Neural cell (in vitro differentiated cells): ENCODE data around the gene TNFRSF14. TPM values are rescaled to one million over a fixed set of nuclear protein-coding genes. Genes with fewer than 3 reads are reported as not detected.
A peak's percentile ranks its signal among the peaks of the same experiment; 100 is the strongest.

Source experiments
- H2AFZ ChIP-seq: fragments of 200-600, 300-800 bp; sonication (generic), shearing (Covaris generic); 2 replicates; pipeline ENCODE4 v1.6.0; 2014; ENCODE audit warnings: low read depth, mild to moderate bottlenecking, antibody characterized with exemption, low read length, moderate library complexity
- H3F3A ChIP-seq: fragments of 200-600 bp; shearing (Covaris generic); 2 replicates; pipeline ENCODE4 v1.6.1; 2016; ENCODE audit warnings: mild to moderate bottlenecking, moderate library complexity, mixed read lengths, antibody characterized with exemption, low read length; ENCODE audit not compliant: insufficient read depth, poor library complexity, severe bottlenecking
- H3K27ac ChIP-seq: fragments of 200-600, 300-800 bp; sonication (generic), shearing (Covaris generic); 2 replicates; pipeline ENCODE4 v1.5.1; 2014; ENCODE audit warnings: mild to moderate bottlenecking, low read length, moderate library complexity
- H3K27me3 ChIP-seq: fragments of 300-800, 200-600 bp; sonication (generic), shearing (Covaris generic); 2 replicates; pipeline ENCODE4 v1.6.0; 2014; ENCODE audit warnings: mild to moderate bottlenecking, low read depth, low read length, moderate library complexity; ENCODE audit not compliant: insufficient read depth
- H3K36me3 ChIP-seq: fragments of 300-800, 200-600 bp; sonication (generic), shearing (Covaris generic); 2 replicates; pipeline ENCODE4 v1.5.1; 2014; ENCODE audit warnings: mild to moderate bottlenecking, antibody characterized with exemption, low read length, moderate library complexity; ENCODE audit not compliant: insufficient read depth
- H3K4me2 ChIP-seq: fragments of 300-800, 200-600 bp; sonication (generic), shearing (Covaris generic); 2 replicates; pipeline ENCODE4 v1.6.0; 2014; ENCODE audit warnings: mild to moderate bottlenecking, low read length
- H3K4me3 ChIP-seq: fragments of 300-800, 200-600 bp; sonication (generic), shearing (Covaris generic); 2 replicates; pipeline ENCODE4 v1.5.1; 2014; ENCODE audit warnings: mild to moderate bottlenecking, low read length, moderate library complexity
- H3K79me2 ChIP-seq: fragments of 200-600 bp; shearing (Covaris generic); replicated peaks from 2 replicates; pipeline ENCODE4 v1.6.0; 2014; ENCODE audit warnings: mild to moderate bottlenecking, low read length, moderate library complexity; ENCODE audit not compliant: insufficient read depth
- H3K9ac ChIP-seq: fragments of 300-800, 200-600 bp; sonication (generic), shearing (Covaris generic); 2 replicates; pipeline ENCODE4 v1.6.1; 2016; ENCODE audit warnings: mild to moderate bottlenecking, low read length, mixed read lengths
- H3K9me2 ChIP-seq: fragments of 200-600 bp; shearing (Covaris generic); 2 replicates; pipeline ENCODE4 v1.6.1; 2016; ENCODE audit warnings: mild to moderate bottlenecking, low read length, mixed read lengths; ENCODE audit not compliant: insufficient read depth
- H3K9me3 ChIP-seq: fragments of 200-600, 300-800 bp; sonication (generic), shearing (Covaris generic); 2 replicates; pipeline ENCODE4 v1.6.1; 2016; ENCODE audit warnings: mild to moderate bottlenecking, mixed run types, low read length, moderate library complexity, mixed read lengths
- H4K20me1 ChIP-seq: fragments of 200-600 bp; shearing (Covaris generic); 2 replicates; pipeline ENCODE4 v1.6.1; 2016; ENCODE audit warnings: mild to moderate bottlenecking, mixed run types; ENCODE audit not compliant: insufficient read depth
- EP300 ChIP-seq: fragments of 450-650 bp; conservative IDR thresholded peaks from 2 replicates; pipeline ENCODE4 v1.6.1; 2014; ENCODE audit warnings: antibody characterized with exemption, mild to moderate bottlenecking, moderate library complexity; ENCODE audit not compliant: poor library complexity, severe bottlenecking
- EZH2 ChIP-seq: fragments of 200-600, 300-800 bp; shearing (Covaris generic), sonication (generic); IDR thresholded peaks from 2 replicates; pipeline ENCODE4 v1.6.1; 2014; ENCODE audit warnings: antibody characterized with exemption, low read length, borderline replicate concordance, mild to moderate bottlenecking; ENCODE audit not compliant: insufficient read depth, poor library complexity, severe bottlenecking
- MXI1 ChIP-seq: fragments of 450-650 bp; conservative IDR thresholded peaks from 2 replicates; pipeline ENCODE4 v1.6.1; 2014; ENCODE audit warnings: antibody characterized with exemption, mild to moderate bottlenecking; ENCODE audit not compliant: poor library complexity, severe bottlenecking
- POLR2AphosphoS5 ChIP-seq: IDR thresholded peaks from 2 replicates; pipeline ENCODE4 v1.6.1; 2012
- RAD21 ChIP-seq: fragments of 450-650 bp; conservative IDR thresholded peaks from 2 replicates; pipeline ENCODE4 v1.6.1; 2014; ENCODE audit warnings: antibody characterized with exemption, mild to moderate bottlenecking, moderate library complexity
- SMC3 ChIP-seq: fragments of 450-650 bp; conservative IDR thresholded peaks from 2 replicates; pipeline ENCODE4 v1.6.1; 2014; ENCODE audit warnings: antibody characterized with exemption, mild to moderate bottlenecking, moderate library complexity; ENCODE audit not compliant: poor library complexity
- TAF1 ChIP-seq: IDR thresholded peaks from 2 replicates; pipeline ENCODE4 v1.6.1; 2012; ENCODE audit warnings: low read depth
- polyA plus RNA-seq: library from polyadenylated mRNA; depleted of rRNA; stranded (reverse); fragments of >200 nt; gene quantifications from 2 replicates; pipeline ENCODE4 v1.2.3, GENCODE V29; 2014
- TF ChIP-seq, protein P1 (sequence below): fragments of 450-650 bp; IDR thresholded peaks from 2 replicates; pipeline ENCODE4 v1.5.1; 2014; ENCODE audit warnings: antibody characterized with exemption, mild to moderate bottlenecking, moderate library complexity; ENCODE audit not compliant: poor library complexity, severe bottlenecking
- TF ChIP-seq, protein P2 (sequence below): IDR thresholded peaks from 2 replicates; pipeline ENCODE4 v1.6.1; 2012; ENCODE audit warnings: borderline replicate concordance

The TNFRSF14 gene
- polyA plus RNA-seq, 1 donor from 2014 or later: 1.1 TPM

DNA sequence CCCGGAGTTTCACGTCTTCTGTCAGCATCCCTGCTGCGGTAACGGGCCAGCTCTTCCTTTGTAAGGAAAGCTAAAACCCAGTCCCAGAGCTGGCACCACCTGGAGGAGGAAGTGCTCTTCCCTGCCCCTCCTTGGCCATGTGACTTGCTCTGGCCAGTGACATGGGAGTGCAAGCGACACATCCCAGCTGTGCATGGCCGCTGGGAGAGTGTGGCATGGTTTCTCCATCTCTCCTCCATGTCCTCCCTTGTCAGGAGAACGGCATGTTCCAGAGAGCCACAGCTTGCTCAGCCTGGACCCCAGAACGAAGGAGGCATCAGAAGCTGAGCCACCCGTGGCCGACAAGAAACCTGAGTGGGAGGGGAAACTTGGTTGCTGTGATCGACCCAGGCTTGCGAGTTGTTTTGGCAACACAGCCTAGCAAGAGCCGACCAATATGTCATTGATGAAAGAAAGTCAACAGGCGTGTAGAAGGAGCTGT lies 27.7 kb downstream of the TNFRSF14 start:
- no peak overlapping the region for H3K27ac ChIP-seq
- no peaks in the 10 kb centered on the region for H3K9me3 ChIP-seq
- H3K9me2 ChIP-seq: no peaks in the 10 kb centered on the region
- no peaks in the 10 kb centered on the region for H3K79me2 ChIP-seq
- no peaks in the 10 kb centered on the region for H3F3A ChIP-seq
- no peak overlapping the region for H2AFZ ChIP-seq
- no peak overlapping the region for H3K4me3 ChIP-seq
- H3K9ac ChIP-seq: no peak overlapping the region
- no peaks in the 10 kb centered on the region for H3K36me3 ChIP-seq
- H3K4me2 ChIP-seq: no peak overlapping the region
- TF ChIP-seq SMC3 (no peak), RAD21 (no peak), EP300 (no peak), POLR2AphosphoS5 (no peak), MXI1 (no peak)
- H4K20me1 ChIP-seq: no peaks in the 10 kb centered on the region
- no peaks in the 10 kb centered on the region for H3K27me3 ChIP-seq

DNA sequence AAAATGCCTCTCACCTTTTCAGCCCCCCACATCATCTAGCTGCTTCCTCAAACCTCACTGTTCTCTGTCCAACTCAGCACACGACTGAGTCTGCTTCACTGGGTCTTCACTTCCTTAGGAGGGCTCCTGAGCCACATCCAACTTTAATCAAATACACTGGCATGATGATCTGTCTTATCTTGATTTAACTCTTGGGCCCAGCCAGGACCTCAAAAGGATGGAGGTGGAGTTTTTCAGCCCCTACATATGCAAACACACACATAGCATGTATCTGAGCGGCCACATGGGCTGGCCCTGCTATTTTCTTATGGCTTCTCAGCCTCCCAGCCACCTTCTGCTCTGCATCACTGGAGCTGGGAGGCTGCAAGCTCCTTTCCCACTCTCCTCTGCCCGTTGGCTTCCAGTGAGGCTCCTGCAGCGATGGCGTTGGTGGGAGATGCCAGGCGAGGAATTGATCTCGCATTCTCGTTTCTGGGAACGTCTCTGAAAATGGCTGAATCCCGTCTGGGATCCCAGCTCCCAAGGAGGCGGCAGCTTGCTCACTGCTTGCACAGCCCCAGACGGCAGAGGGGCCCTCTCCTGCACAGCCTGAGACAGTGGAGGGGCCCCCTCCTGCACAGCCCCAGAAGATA lies 28.6 kb downstream of the TNFRSF14 start:
- H3K9ac ChIP-seq: peak overlapping the region; percentile 85
- H4K20me1 ChIP-seq: no peaks in the 10 kb centered on the region
- no peaks in the 10 kb centered on the region for H3K27me3 ChIP-seq
- no peak overlapping the region for H2AFZ ChIP-seq
- H3K27ac ChIP-seq: peak overlapping the region; percentile 80
- H3K4me3 ChIP-seq: peak overlapping the region; percentile 95
- H3K4me2 ChIP-seq: no peak overlapping the region
- H3K36me3 ChIP-seq: no peaks in the 10 kb centered on the region
- H3K9me3 ChIP-seq: no peaks in the 10 kb centered on the region
- no peaks in the 10 kb centered on the region for H3K9me2 ChIP-seq
- no peaks in the 10 kb centered on the region for H3F3A ChIP-seq
- H3K79me2 ChIP-seq: no peaks in the 10 kb centered on the region
- TF ChIP-seq SMC3 (no peak), EP300 (no peak), TAF1 (no peak), RAD21 (no peak), POLR2AphosphoS5 (no peak), MXI1 (no peak), EZH2 (no peak)
- TF ChIP-seq, protein P1, sequence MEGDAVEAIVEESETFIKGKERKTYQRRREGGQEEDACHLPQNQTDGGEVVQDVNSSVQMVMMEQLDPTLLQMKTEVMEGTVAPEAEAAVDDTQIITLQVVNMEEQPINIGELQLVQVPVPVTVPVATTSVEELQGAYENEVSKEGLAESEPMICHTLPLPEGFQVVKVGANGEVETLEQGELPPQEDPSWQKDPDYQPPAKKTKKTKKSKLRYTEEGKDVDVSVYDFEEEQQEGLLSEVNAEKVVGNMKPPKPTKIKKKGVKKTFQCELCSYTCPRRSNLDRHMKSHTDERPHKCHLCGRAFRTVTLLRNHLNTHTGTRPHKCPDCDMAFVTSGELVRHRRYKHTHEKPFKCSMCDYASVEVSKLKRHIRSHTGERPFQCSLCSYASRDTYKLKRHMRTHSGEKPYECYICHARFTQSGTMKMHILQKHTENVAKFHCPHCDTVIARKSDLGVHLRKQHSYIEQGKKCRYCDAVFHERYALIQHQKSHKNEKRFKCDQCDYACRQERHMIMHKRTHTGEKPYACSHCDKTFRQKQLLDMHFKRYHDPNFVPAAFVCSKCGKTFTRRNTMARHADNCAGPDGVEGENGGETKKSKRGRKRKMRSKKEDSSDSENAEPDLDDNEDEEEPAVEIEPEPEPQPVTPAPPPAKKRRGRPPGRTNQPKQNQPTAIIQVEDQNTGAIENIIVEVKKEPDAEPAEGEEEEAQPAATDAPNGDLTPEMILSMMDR: no peak
- TF ChIP-seq, protein P2, sequence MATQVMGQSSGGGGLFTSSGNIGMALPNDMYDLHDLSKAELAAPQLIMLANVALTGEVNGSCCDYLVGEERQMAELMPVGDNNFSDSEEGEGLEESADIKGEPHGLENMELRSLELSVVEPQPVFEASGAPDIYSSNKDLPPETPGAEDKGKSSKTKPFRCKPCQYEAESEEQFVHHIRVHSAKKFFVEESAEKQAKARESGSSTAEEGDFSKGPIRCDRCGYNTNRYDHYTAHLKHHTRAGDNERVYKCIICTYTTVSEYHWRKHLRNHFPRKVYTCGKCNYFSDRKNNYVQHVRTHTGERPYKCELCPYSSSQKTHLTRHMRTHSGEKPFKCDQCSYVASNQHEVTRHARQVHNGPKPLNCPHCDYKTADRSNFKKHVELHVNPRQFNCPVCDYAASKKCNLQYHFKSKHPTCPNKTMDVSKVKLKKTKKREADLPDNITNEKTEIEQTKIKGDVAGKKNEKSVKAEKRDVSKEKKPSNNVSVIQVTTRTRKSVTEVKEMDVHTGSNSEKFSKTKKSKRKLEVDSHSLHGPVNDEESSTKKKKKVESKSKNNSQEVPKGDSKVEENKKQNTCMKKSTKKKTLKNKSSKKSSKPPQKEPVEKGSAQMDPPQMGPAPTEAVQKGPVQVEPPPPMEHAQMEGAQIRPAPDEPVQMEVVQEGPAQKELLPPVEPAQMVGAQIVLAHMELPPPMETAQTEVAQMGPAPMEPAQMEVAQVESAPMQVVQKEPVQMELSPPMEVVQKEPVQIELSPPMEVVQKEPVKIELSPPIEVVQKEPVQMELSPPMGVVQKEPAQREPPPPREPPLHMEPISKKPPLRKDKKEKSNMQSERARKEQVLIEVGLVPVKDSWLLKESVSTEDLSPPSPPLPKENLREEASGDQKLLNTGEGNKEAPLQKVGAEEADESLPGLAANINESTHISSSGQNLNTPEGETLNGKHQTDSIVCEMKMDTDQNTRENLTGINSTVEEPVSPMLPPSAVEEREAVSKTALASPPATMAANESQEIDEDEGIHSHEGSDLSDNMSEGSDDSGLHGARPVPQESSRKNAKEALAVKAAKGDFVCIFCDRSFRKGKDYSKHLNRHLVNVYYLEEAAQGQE: no peak
